Pancreas (tissue), 10 donors: ENCODE results near the gene IFIH1. TPM values are rescaled to one million over a fixed set of nuclear protein-coding genes. Genes with fewer than 3 reads are reported as not detected.
A peak's percentile ranks its signal among the peaks of the same experiment; 100 is the strongest.

Experiments
- ATAC-seq, 4 donors: fragments of 200-7000 bp; cut with Tn5 transposase; one replicate each; pipeline versions ENCODE4 v1.8.0 to v1.9.1; 2020; ENCODE audit warnings: mild to moderate bottlenecking in 4 of 4, moderate library complexity in 4 of 4
- DNase-seq, 6 donors: peaks; one replicate each; pipeline ENCODE4 v3.0.0-alpha.2; 2020
- FAIRE-seq: peaks from 2 replicates; lab custom pipeline; 2012; peaks lifted over from hg19 to GRCh38; lab: Jason Lieb, UNC
- H3K27ac ChIP-seq, 4 donors: fragments of 200-600 bp; sonication (generic); 1 replicate in 3 of 4; 2 replicates in 1 of 4; pipeline versions ENCODE4 v1.5.0 to v1.8.0; 2020
- H3K27me3 ChIP-seq, 4 donors: fragments of 200-600 bp; one replicate each; pipeline ENCODE4 v1.8.0; 2021
- H3K36me3 ChIP-seq, 3 donors: fragments of 200-600 bp; sonication (generic) in 1 of 3; one replicate each; pipeline versions ENCODE4 v1.5.0 to v1.8.0; 2020 to 2021
- H3K4me1 ChIP-seq, 3 donors: fragments of 200-600 bp; one replicate each; pipeline ENCODE4 v1.8.0; 2021
- H3K4me3 ChIP-seq, 4 donors: fragments of 200-600 bp; sonication (generic) in 2 of 4; one replicate each; pipeline versions ENCODE4 v1.5.0 to v1.8.0; 2020 to 2021
- H3K9me3 ChIP-seq, 4 donors: fragments of 200-600 bp; one replicate each; pipeline ENCODE4 v1.8.0; 2021
- WGBS, 2 donors: extraction: QIAGEN DNeasy Blood & Tissue Kit; methylation state at CpG; one replicate each; pipeline ENCODE4 v1.1.7; 2013; 5-methylcytosine and 5-hydroxymethylcytosine counted together
- intact Hi-C, 3 donors: fragments of 100-400 bp; cut with DNase I; formaldehyde crosslinking; loops; one replicate each; pipeline versions ENCODE4 v1.11.1 to v1.14.2; 2022
- polyA plus RNA-seq, 2 donors: library from polyadenylated mRNA; stranded (reverse); fragments of 200-250 nt; gene quantifications; one replicate each; pipeline ENCODE4 v1.2.3, GENCODE V29; 2013
- total RNA-seq, 6 donors: library from RNA; stranded (reverse); fragmentation: NEBNext Ultra II Directional in 4 of 6; extraction: Animal tissue kit (Norgen Biotek cat#: 25700) in 4 of 6; gene quantifications; one replicate each; pipeline versions ENCODE4 v1.2.1 to v1.2.4, GENCODE V29; 2021 to 2023
- TF ChIP-seq, protein P1 (sequence below), 4 donors: fragments of 200-600 bp; sonication (generic) in 3 of 4; IDR thresholded peaks; one replicate each; pipeline versions ENCODE4 v1.5.0 to v1.8.0; 2021; ENCODE audit warnings: antibody characterized with exemption in 4 of 4
- donor health status: healthy with polysubstance abuse.
- donor health status: DM: no; HTN: no; CAD: no; lungs with moderate emphysema.
- donor health status: DM: no; HTN: no; CAD: no.
- donor health status: control.
- donor health status: control.
- donor health status: Bipolar disorder and iron deficiency.
- donor health status: DM: yes; HTN: yes; CAD: no.
- donor health status: DM: no; HTN: no; CAD: no.
- donor health status: DM: no; HTN: no; CAD: no.
- donor health status: DM: yes; HTN: yes; CAD: no.

The IFIH1 gene
- total and polyA plus RNA-seq, 8 donors = 5.7 to 19.5 (median 7.3) TPM

DNA sequence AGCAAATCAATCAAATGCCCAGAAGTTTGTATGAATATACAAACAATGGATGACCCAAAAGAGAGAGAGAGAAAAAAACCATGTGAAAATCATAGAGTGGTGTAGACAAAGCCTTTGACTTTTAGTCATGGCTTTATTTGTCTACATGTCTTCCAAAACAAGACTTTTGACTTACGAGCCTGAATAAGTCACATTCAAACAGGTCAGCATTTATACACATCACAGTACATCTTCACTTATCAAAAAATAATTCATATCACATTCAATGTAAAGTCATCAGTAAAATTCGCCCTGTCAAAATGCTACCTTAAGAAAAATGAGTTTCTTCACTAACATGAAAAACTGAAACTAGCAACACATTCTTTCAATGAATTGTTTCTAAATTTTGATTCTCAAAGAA, 1.9 kb downstream of the IFIH1 start:
- no peak for DNase-seq
- 68 to 75% methylated on average over 2 of the region's 2 CpGs for WGBS, 2 donors
- TF ChIP-seq, protein P1, sequence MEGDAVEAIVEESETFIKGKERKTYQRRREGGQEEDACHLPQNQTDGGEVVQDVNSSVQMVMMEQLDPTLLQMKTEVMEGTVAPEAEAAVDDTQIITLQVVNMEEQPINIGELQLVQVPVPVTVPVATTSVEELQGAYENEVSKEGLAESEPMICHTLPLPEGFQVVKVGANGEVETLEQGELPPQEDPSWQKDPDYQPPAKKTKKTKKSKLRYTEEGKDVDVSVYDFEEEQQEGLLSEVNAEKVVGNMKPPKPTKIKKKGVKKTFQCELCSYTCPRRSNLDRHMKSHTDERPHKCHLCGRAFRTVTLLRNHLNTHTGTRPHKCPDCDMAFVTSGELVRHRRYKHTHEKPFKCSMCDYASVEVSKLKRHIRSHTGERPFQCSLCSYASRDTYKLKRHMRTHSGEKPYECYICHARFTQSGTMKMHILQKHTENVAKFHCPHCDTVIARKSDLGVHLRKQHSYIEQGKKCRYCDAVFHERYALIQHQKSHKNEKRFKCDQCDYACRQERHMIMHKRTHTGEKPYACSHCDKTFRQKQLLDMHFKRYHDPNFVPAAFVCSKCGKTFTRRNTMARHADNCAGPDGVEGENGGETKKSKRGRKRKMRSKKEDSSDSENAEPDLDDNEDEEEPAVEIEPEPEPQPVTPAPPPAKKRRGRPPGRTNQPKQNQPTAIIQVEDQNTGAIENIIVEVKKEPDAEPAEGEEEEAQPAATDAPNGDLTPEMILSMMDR (IDR thresholded peaks at IDR 0.05) = no peak
- Histone ChIP-seq H3K27ac (no peak overlapping the region), H3K4me3 (peak overlapping the region in 2 of 4 donors; percentile 5 to 6), H3K4me1 (peaks cover 11 to 30% (median 17%) of the 10 kb centered on the region in 3 donors), H3K27me3 (no peaks in the 10 kb centered on the region), H3K9me3 (no peaks in the 10 kb centered on the region), H3K36me3 (no peaks in the 10 kb centered on the region)
- ATAC-seq = no peak
- intact Hi-C loops = no loop called here
- FAIRE-seq = no peak

- Histone ChIP-seq H3K4me3 (peak overlapping the region in 2 of 4 donors; percentile 2 to 6), H3K36me3 (no peaks in the 10 kb centered on the region), H3K9me3 (no peaks in the 10 kb centered on the region), H3K27ac (no peak overlapping the region), H3K27me3 (no peaks in the 10 kb centered on the region), H3K4me1 (peaks cover 11 to 24% (median 17%) of the 10 kb centered on the region in 3 donors)
- no peak for ATAC-seq
- intact Hi-C loops = no loop called here
- no peak for DNase-seq
- WGBS, 2 donors = 72 to 78% methylated on average over 4 of the region's 4 CpGs
- FAIRE-seq = no peak
- TF ChIP-seq, protein P1 (IDR thresholded peaks at IDR 0.05) = no peak
Observed at GRCh38 chr2:162315938-162316337, 2.5 kb downstream of the IFIH1 start.

DNA sequence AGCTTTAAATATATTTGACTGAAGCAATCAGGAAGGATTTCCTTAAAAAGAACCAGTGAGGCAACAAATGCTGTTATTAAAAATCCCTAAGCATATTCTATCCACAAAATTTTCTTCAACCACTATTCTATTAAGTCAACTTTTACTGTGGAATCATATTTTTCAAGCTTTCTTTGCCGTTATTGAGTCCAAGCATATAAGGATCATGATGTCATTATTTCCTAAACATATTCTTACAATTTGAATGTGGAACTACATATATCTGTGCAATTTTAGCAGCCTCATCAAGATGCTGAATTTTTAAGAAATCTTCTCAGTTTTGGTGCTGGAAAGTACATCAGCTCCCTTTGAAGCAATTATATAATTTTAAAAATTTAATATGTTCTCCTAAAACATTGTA, 5.6 kb downstream of the IFIH1 start:
- H3K27ac ChIP-seq = no peak overlapping the region
- H3K4me3 ChIP-seq = no peak overlapping the region
- H3K9me3 ChIP-seq = no peaks in the 10 kb centered on the region
- TF ChIP-seq, protein P1 (IDR thresholded peaks at IDR 0.05) = no peak
- peaks cover 0 to 12% (median 8%) of the 10 kb centered on the region in 3 donors for H3K4me1 ChIP-seq
- intact Hi-C loops = no loop called here
- H3K27me3 ChIP-seq = no peaks in the 10 kb centered on the region
- no peak for DNase-seq
- FAIRE-seq = no peak
- 90 to 98% methylated on average over 1 of the region's 1 CpG for WGBS, 2 donors
- no peak for ATAC-seq
- H3K36me3 ChIP-seq = no peaks in the 10 kb centered on the region

- Histone ChIP-seq H3K27me3 (no peaks in the 10 kb centered on the region), H3K27ac (no peak overlapping the region), H3K9me3 (no peaks in the 10 kb centered on the region), H3K36me3 (no peaks in the 10 kb centered on the region), H3K4me1 (no peaks in the 10 kb centered on the region), H3K4me3 (no peak overlapping the region)
- 58 to 83% methylated on average over 3 of the region's 3 CpGs for WGBS, 2 donors
- ATAC-seq (no peak), DNase-seq (no peak), FAIRE-seq (no peak)
- intact Hi-C loops = no loop called here
- TF ChIP-seq, protein P1 (IDR thresholded peaks at IDR 0.05) = no peak
Observed at GRCh38 chr2:162308747-162309503, 9.6 kb downstream of the IFIH1 start.

DNA sequence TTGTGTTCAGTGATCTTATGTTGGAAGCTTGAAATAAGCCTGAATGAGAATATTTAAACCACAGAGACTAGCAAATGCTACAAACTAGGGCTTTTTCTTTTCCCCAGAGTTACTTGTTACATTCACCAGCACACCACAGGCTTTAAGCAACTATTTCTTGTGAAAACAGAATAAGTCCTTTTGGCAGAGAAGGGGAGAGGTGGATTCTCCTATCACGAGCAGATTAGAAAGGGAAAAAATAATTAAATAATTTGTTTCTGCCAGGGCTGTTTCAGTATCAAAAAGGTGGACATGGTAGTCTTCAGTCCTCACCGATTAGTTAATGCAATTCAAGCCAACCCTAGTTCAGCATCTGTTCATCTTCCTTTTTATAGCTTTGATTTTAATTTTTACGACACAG, 12.6 kb downstream of the IFIH1 start:
- no peaks in the 10 kb centered on the region for H3K27me3 ChIP-seq
- H3K4me1 ChIP-seq = no peaks in the 10 kb centered on the region
- FAIRE-seq (no peak), ATAC-seq (no peak), DNase-seq (no peak)
- no peaks in the 10 kb centered on the region for H3K36me3 ChIP-seq
- TF ChIP-seq, protein P1 (IDR thresholded peaks at IDR 0.05) = no peak
- intact Hi-C loops = no loop called here
- no peak overlapping the region for H3K4me3 ChIP-seq
- 80 to 88% methylated on average over 3 of the region's 3 CpGs for WGBS, 2 donors
- no peak overlapping the region for H3K27ac ChIP-seq
- no peaks in the 10 kb centered on the region for H3K9me3 ChIP-seq
